ENCODE measurements around the gene PTH2R. TPM values are rescaled to one million over a fixed set of nuclear protein-coding genes. Genes with fewer than 3 reads are reported as not detected.

PTH2R gene
- total and polyA plus RNA-seq, 2 of the 4 experiments (the other 2 are of a cell fraction): under 0.01 TPM; not detected in 1

DNA sequence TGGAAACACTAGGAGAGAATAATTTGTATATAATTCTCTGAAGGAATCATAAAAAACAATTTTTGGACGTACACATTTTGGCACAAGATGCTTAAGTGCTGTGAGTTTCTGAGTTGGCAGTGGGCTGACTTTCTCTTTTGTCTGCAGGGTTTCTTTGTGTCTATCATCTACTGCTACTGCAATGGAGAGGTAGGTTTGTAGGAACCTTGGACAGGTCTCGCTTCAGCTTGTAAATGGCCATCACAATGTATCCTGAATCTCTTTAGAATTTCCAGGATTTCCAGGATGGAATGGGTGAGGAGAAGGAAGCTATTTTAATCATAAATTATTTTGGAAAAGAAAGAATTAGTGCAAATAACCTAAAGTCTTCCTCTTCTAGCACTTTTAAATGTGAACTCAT lies 83.9 kb downstream of the PTH2R start:
- H3K27me3 ChIP-seq (ENCODE audit: control insufficient read depth, insufficient read depth, low read length): no peaks in the 10 kb centered on the region
- H2BK120ac ChIP-seq (ENCODE audit: low read depth, low read length): no peak overlapping the region
- no peak overlapping the region for H2AK5ac ChIP-seq (ENCODE audit: low read depth, low read length)
- H3K9me1 ChIP-seq (ENCODE audit: insufficient read depth, low read length): no peaks in the 10 kb centered on the region
- dilution Hi-C loops (cut with HindIII; ENCODE audit: low sequenced_read_pairs, unreplicated experiment) (no loop called here), in situ Hi-C loops (cut with MboI; ENCODE audit: low sequenced_read_pairs) (no loop called here), intact Hi-C loops (cut with micrococcal nuclease) (no loop called here)
- H3K14ac ChIP-seq (replicated peaks; ENCODE audit: low read depth, low read length): no peak overlapping the region
- no peak overlapping the region for H2BK15ac ChIP-seq (ENCODE audit: low read depth, low read length)
- CTCF ChIA-PET: no interaction called here
- H2BK5ac ChIP-seq (ENCODE audit: low read depth, low read length, poor library complexity, severe bottlenecking): no peak overlapping the region
- DNase-seq: no peak
- H3K27ac ChIP-seq (ENCODE audit: insufficient read depth, low read length): no peak overlapping the region
- no peaks in the 10 kb centered on the region for H4K20me1 ChIP-seq (ENCODE audit: insufficient read depth, low read length)
- H4K5ac ChIP-seq (ENCODE audit: low read depth, low read length): no peak overlapping the region
- no peaks in the 10 kb centered on the region for H3K36me3 ChIP-seq (ENCODE audit: control insufficient read depth, insufficient read depth, low read length)
- no peak overlapping the region for H2AK9ac ChIP-seq (replicated peaks; ENCODE audit: low read depth, low read length, poor library complexity)
- BruUV-seq (replicated peaks): no TSS peak
- no peak overlapping the region for H3K23ac ChIP-seq (ENCODE audit: low read depth, low read length)
- H3K4ac ChIP-seq (ENCODE audit: low read depth, low read length): no peak overlapping the region
- H3K79me1 ChIP-seq (ENCODE audit: low read depth in 1 of 2, low read length in 2 of 2): no peaks in the 10 kb centered on the region
- WGBS, 2 experiments (ENCODE audit: extremely low coverage in 2 of 2, insufficient read length in 1 of 2): no CpG with 5 or more reads among the region's 2 CpGs
- no peak for TF ChIP-seq MAFK (IDR thresholded peaks at IDR 0.05; ENCODE audit: low read depth, low read length)
- TF ChIP-seq RCOR1 (IDR thresholded peaks at IDR 0.05; ENCODE audit: insufficient replicate concordance, low read length): no peak
- no peak for TF ChIP-seq POLR2A (IDR thresholded peaks at IDR 0.05; ENCODE audit: low read depth, low read length)
- no peak for TF ChIP-seq CTCF (conservative IDR thresholded peaks at IDR 0.05; ENCODE audit: low read depth, low read length)
- TF ChIP-seq CEBPB (IDR thresholded peaks at IDR 0.05; ENCODE audit: low read depth, low read length): no peak
- TF ChIP-seq BHLHE40 (IDR thresholded peaks at IDR 0.05; ENCODE audit: low read depth, low read length): no peak
- H3K9ac ChIP-seq (ENCODE audit: low read depth, low read length): no peak overlapping the region
- H4K91ac ChIP-seq (ENCODE audit: insufficient read depth, low read depth, low read length): no peak overlapping the region
- ATAC-seq (ENCODE audit: low read depth): no peak
- H2BK20ac ChIP-seq (ENCODE audit: low read depth, low read length): no peak overlapping the region
- no peak overlapping the region for H3K4me2 ChIP-seq (ENCODE audit: low read depth, low read length)
- H3K4me3 ChIP-seq (ENCODE audit: insufficient read depth, low read depth, low read length): no peak overlapping the region
- no peak overlapping the region for H3K18ac ChIP-seq (ENCODE audit: low read depth, low read length)
- H3K56ac ChIP-seq (ENCODE audit: extremely low read depth, insufficient read depth, low read length): no peak overlapping the region
- H2AFZ ChIP-seq (replicated peaks; ENCODE audit: low read length, poor library complexity): no peak overlapping the region
- H3K4me1 ChIP-seq (ENCODE audit: control insufficient read depth, insufficient read depth, low read length): no peaks in the 10 kb centered on the region
- POLR2A ChIA-PET (ENCODE audit: unreplicated experiment): no interaction called here
- H4K8ac ChIP-seq (ENCODE audit: low read depth in 2 of 2, low read length in 2 of 2): no peak overlapping the region
- H3K9me3 ChIP-seq (ENCODE audit: control insufficient read depth, insufficient read depth, low read length): peaks cover 27% of the 10 kb centered on the region

All from IMR-90 (cell line).